Measurements from ENCODE around the gene BHLHA15. TPM values are rescaled to one million over a fixed set of nuclear protein-coding genes. Genes with fewer than 3 reads are reported as not detected.

Gene BHLHA15
- total RNA-seq, 2 donors from 2014 or later: 0.67 to 2.4 TPM

GRCh38 chr7:98229441-98229840 lies 18.2 kb downstream of the BHLHA15 start:
- DNase-seq: no peak
- Histone ChIP-seq H3K4me1 (no peaks in the 10 kb centered on the region), H3K36me3 (no peaks in the 10 kb centered on the region), H3K4me3 (no peak overlapping the region), H3K27me3 (no peaks in the 10 kb centered on the region), H3K27ac (no peak overlapping the region), H3K9ac (ENCODE audit: low read depth in 2 of 2, low read length in 2 of 2) (no peak overlapping the region), H3K9me3 (no peaks in the 10 kb centered on the region)
- TF ChIP-seq, protein P1, sequence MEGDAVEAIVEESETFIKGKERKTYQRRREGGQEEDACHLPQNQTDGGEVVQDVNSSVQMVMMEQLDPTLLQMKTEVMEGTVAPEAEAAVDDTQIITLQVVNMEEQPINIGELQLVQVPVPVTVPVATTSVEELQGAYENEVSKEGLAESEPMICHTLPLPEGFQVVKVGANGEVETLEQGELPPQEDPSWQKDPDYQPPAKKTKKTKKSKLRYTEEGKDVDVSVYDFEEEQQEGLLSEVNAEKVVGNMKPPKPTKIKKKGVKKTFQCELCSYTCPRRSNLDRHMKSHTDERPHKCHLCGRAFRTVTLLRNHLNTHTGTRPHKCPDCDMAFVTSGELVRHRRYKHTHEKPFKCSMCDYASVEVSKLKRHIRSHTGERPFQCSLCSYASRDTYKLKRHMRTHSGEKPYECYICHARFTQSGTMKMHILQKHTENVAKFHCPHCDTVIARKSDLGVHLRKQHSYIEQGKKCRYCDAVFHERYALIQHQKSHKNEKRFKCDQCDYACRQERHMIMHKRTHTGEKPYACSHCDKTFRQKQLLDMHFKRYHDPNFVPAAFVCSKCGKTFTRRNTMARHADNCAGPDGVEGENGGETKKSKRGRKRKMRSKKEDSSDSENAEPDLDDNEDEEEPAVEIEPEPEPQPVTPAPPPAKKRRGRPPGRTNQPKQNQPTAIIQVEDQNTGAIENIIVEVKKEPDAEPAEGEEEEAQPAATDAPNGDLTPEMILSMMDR (IDR thresholded peaks at IDR 0.05): no peak
- intact Hi-C loops (cut with DNase I): no loop called here

DNA sequence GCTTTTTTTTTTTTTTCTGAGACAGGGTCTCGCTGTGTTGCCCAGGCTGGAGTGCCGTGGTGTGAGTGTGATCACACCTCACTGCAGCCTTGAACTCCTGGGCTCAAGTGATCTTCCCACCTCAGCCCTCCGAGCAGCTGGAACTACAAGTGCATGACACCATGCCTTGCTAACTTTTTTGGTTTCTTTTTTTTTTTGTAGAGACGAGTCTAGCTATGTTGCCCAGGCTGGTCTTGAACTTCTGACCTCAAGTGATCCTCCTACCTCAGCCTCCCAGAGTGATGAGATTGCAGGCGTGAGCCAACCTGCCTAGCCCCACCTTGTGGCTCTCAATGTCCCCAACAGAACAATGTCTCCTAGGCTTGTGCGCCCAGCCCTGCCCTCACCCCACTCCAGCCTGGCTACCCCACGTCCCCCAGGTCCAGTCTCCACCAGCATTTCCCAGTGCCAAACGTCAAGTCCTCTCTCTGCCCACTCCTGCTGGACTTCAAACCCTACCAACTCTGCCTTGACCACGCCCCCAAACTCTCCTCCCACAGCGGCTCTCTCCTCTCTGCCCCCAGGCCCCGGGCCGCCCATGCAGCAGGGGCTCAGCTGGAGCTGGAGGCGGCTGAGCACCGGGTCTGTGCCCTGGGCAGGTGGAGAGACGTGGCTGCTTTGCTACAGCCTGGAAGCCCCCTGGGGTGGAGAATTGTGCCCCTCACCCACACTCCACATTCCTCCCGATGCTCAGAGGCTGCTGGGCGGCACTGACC lies 18.9 kb downstream of the BHLHA15 start:
- no peak for DNase-seq
- TF ChIP-seq, protein P1 (IDR thresholded peaks at IDR 0.05): no peak
- H3K27me3 ChIP-seq: no peaks in the 10 kb centered on the region
- no peaks in the 10 kb centered on the region for H3K4me1 ChIP-seq
- H3K36me3 ChIP-seq: no peaks in the 10 kb centered on the region
- no peak overlapping the region for H3K4me3 ChIP-seq
- intact Hi-C loops (cut with DNase I): no loop called here
- H3K9me3 ChIP-seq: no peaks in the 10 kb centered on the region
- H3K9ac ChIP-seq (ENCODE audit: low read depth in 2 of 2, low read length in 2 of 2): no peak overlapping the region
- no peak overlapping the region for H3K27ac ChIP-seq

DNA sequence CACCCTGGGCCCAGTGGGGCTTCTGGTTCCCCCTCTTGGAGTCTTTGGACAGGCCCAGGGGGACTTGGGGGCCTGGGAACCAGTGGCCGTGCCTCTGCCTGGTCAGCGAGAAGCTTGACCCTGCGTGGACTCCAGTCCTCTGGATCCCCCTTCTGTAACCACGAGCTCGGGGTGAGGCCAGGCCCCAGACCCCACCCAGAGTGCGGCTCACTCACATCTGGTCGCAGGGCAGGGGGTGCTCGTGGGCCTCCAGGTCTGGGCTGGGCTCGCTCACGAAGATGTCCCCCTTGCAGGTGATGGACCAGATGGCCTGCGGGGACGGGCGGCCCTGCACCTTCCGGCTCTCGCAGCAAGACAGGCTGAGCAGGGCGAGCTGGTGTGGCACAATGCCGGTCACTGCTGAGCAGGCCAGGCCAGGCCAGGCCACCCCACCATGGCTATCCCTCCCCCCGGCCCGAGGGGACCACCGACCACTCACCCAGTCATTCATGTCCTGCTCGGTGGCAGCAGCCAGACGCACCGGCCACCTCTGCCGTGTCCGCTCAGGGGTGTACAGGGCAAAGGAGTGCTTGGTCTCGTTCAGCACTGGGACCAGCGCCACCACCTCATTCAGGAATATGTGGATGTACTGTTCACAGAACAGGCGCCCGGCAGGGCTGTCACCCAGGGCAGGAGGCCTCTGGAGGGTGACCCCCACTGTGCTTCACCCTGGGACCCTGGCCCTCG lies 19.7 kb downstream of the BHLHA15 start:
- Histone ChIP-seq H3K27me3 (no peaks in the 10 kb centered on the region), H3K36me3 (no peaks in the 10 kb centered on the region), H3K9ac (ENCODE audit: low read depth in 2 of 2, low read length in 2 of 2) (no peak overlapping the region), H3K4me3 (no peak overlapping the region), H3K9me3 (no peaks in the 10 kb centered on the region), H3K4me1 (no peaks in the 10 kb centered on the region), H3K27ac (no peak overlapping the region)
- intact Hi-C loops (cut with DNase I): no loop called here
- TF ChIP-seq, protein P1 (IDR thresholded peaks at IDR 0.05): no peak
- DNase-seq: no peak

- no peak for DNase-seq
- TF ChIP-seq, protein P1 (IDR thresholded peaks at IDR 0.05): no peak
- H3K4me1 ChIP-seq: no peaks in the 10 kb centered on the region
- intact Hi-C loops (cut with DNase I): no loop called here
- no peak overlapping the region for H3K4me3 ChIP-seq
- H3K9ac ChIP-seq (ENCODE audit: low read depth in 2 of 2, low read length in 2 of 2): no peak overlapping the region
- no peaks in the 10 kb centered on the region for H3K36me3 ChIP-seq
- no peak overlapping the region for H3K27ac ChIP-seq
- H3K9me3 ChIP-seq: no peaks in the 10 kb centered on the region
- no peaks in the 10 kb centered on the region for H3K27me3 ChIP-seq
Measured at GRCh38 chr7:98231493-98232262, 20.4 kb downstream of the BHLHA15 start.

- Histone ChIP-seq H3K27ac (no peak overlapping the region), H3K27me3 (no peaks in the 10 kb centered on the region), H3K36me3 (no peaks in the 10 kb centered on the region), H3K9ac (ENCODE audit: low read depth in 2 of 2, low read length in 2 of 2) (no peak overlapping the region), H3K4me3 (no peak overlapping the region), H3K4me1 (no peaks in the 10 kb centered on the region), H3K9me3 (no peaks in the 10 kb centered on the region)
- DNase-seq: no peak
- intact Hi-C loops (cut with DNase I): no loop called here
- TF ChIP-seq, protein P1 (IDR thresholded peaks at IDR 0.05): no peak
Measured at GRCh38 chr7:98232263-98232585, 21.0 kb downstream of the BHLHA15 start.
